MCF 10A (cell line): ENCODE data around the gene FGD2. TPM values are rescaled to one million over a fixed set of nuclear protein-coding genes. Genes with fewer than 3 reads are reported as not detected.

ENCODE experiments used
- BruUV-seq: library from RNA; stranded (reverse); fragments of 400-500 nt; replicated peaks from 2 replicates; lab custom pipeline; 2021; lab: Mats Ljungman, UMichigan
- CTCF ChIA-PET: fragments of 300-600 bp; sonication (Branson Sonifier 250); formaldehyde crosslinking; extraction: SDS; loops from one replicate; lab custom pipeline; 2021; ENCODE audit warnings: antibody characterized with exemption, inconsistent platforms; lab: Yijun Ruan, JAX
- POLR2A ChIA-PET: fragments of 300-600, 350-650 bp; sonication (Branson Sonifier 250); formaldehyde crosslinking; extraction: SDS; loops from one replicate; lab custom pipeline; 2020; ENCODE audit warnings: antibody characterized with exemption, inconsistent platforms; lab: Yijun Ruan, JAX
- DNase-seq: peaks from one replicate; pipeline ENCODE4 v3.0.0-alpha.2; 2018; ENCODE audit not compliant: unreplicated experiment
- H3K27ac Mint-ChIP-seq: one replicate; pipeline ENCODE4 v1.8.0; 2022; ENCODE audit warnings: mild to moderate bottlenecking, low read depth, mixed read lengths; ENCODE audit not compliant: unreplicated experiment
- H3K27me3 Mint-ChIP-seq: one replicate; pipeline ENCODE4 v1.8.0; 2022; ENCODE audit warnings: mixed read lengths; ENCODE audit not compliant: insufficient read depth, unreplicated experiment
- H3K36me3 Mint-ChIP-seq: one replicate; pipeline ENCODE4 v1.8.0; 2022; ENCODE audit warnings: mild to moderate bottlenecking, moderate library complexity, mixed read lengths; ENCODE audit not compliant: insufficient read depth, unreplicated experiment
- H3K4me1 Mint-ChIP-seq: one replicate; pipeline ENCODE4 v1.8.0; 2022; ENCODE audit warnings: mixed read lengths; ENCODE audit not compliant: insufficient read depth, unreplicated experiment
- H3K4me3 Mint-ChIP-seq: one replicate; pipeline ENCODE4 v1.8.0; 2022; ENCODE audit warnings: mild to moderate bottlenecking, moderate library complexity, mixed read lengths; ENCODE audit not compliant: unreplicated experiment
- H3K9me3 Mint-ChIP-seq: one replicate; pipeline ENCODE4 v1.8.0; 2022; ENCODE audit warnings: mixed read lengths; ENCODE audit not compliant: unreplicated experiment
- CTCF ChIP-seq: fragments of 200-600 bp; IDR thresholded peaks from one replicate; pipeline ENCODE4 v1.8.0; 2022; ENCODE audit warnings: antibody characterized with exemption, mild to moderate bottlenecking; ENCODE audit not compliant: unreplicated experiment
- intact Hi-C: fragments of 100-400 bp; cut with micrococcal nuclease; formaldehyde crosslinking; loops from 2 replicates; pipeline ENCODE4 v1.14.1; 2022
- total RNA-seq: library from RNA; stranded (reverse); gene quantifications from 2 replicates; pipeline ENCODE4 v1.2.3, GENCODE V29; 2022

Gene FGD2
- total RNA-seq, 1 experiment from 2014 or later, result not detected

- no peaks in the 10 kb centered on the region for H3K27me3 Mint-ChIP-seq
- DNase-seq, result no peak
- POLR2A ChIA-PET, result interaction anchor here (0.7 to 2.1 kb wide), 3 partner anchors 9 to 40 kb away, joined by 3 to 7 read pairs (median 3); partner anchors contain the start of gene MTCH1
- intact Hi-C loops, result no loop called here
- BruUV-seq, result no TSS peak
- CTCF ChIA-PET, result interaction anchor here (0.7 to 1.1 kb wide), 2 partner anchors 53 to 54 kb away, joined by 3 to 4 read pairs; no protein-coding TSS in a partner anchor
- no peak for TF ChIP-seq CTCF
- peaks cover 16% of the 10 kb centered on the region for H3K36me3 Mint-ChIP-seq
- H3K4me1 Mint-ChIP-seq, result peaks cover 39% of the 10 kb centered on the region
- no peak overlapping the region for H3K4me3 Mint-ChIP-seq
- H3K27ac Mint-ChIP-seq, result no peak overlapping the region
- no peaks in the 10 kb centered on the region for H3K9me3 Mint-ChIP-seq
Measured at GRCh38 chr6:36964349-36964748, 41.1 kb upstream of the FGD2 start.

GRCh38 chr6:36964908-36965307 lies 40.5 kb upstream of the FGD2 start:
- Mint-ChIP-seq H3K9me3 (no peaks in the 10 kb centered on the region), H3K27ac (no peak overlapping the region), H3K4me1 (peaks cover 45% of the 10 kb centered on the region), H3K4me3 (no peak overlapping the region), H3K36me3 (peaks cover 21% of the 10 kb centered on the region), H3K27me3 (no peaks in the 10 kb centered on the region)
- ChIA-PET POLR2A (interaction anchor here (0.7 to 2.1 kb wide), 4 partner anchors 9 to 40 kb away, joined by 3 to 7 read pairs (median 3); partner anchors contain the start of gene MTCH1), CTCF (interaction anchor here (1.1 kb wide), 1 partner anchor 53 kb away, joined by 4 read pairs; no protein-coding TSS in a partner anchor)
- BruUV-seq, result no TSS peak
- TF ChIP-seq CTCF, result no peak
- intact Hi-C loops, result no loop called here
- DNase-seq, result no peak

- Mint-ChIP-seq H3K4me3 (no peak overlapping the region), H3K27ac (no peak overlapping the region), H3K9me3 (no peaks in the 10 kb centered on the region), H3K36me3 (peaks cover 33% of the 10 kb centered on the region), H3K4me1 (peaks cover 28% of the 10 kb centered on the region), H3K27me3 (no peaks in the 10 kb centered on the region)
- TF ChIP-seq CTCF, result no peak
- ChIA-PET POLR2A (interaction anchor here (1.9 to 2.9 kb wide), 2 partner anchors 19 to 82 kb away, joined by 5 to 19 read pairs; partner anchors contain the start of genes C6orf89 and MTCH1), CTCF (interaction anchor here (1.2 kb wide), 1 partner anchor 35 kb away, joined by 3 read pairs; no protein-coding TSS in a partner anchor)
- no peak for DNase-seq
- BruUV-seq, result no TSS peak
- intact Hi-C loops, result no loop called here
Measured at GRCh38 chr6:36967301-36967700, 38.2 kb upstream of the FGD2 start.

- Mint-ChIP-seq H3K36me3 (peaks cover 36% of the 10 kb centered on the region), H3K9me3 (no peaks in the 10 kb centered on the region), H3K4me3 (no peak overlapping the region), H3K27ac (no peak overlapping the region), H3K4me1 (peaks cover 28% of the 10 kb centered on the region), H3K27me3 (no peaks in the 10 kb centered on the region)
- no peak for TF ChIP-seq CTCF
- intact Hi-C loops, result no loop called here
- ChIA-PET CTCF (interaction anchor here (0.6 to 1.2 kb wide), 2 partner anchors 36 to 230 kb away, joined by 3 read pairs; no protein-coding TSS in a partner anchor), POLR2A (interaction anchor here (0.6 to 2.9 kb wide), 2 partner anchors 18 to 53 kb away, joined by 3 to 19 read pairs; partner anchors contain the start of gene MTCH1)
- no TSS peak for BruUV-seq
- no peak for DNase-seq
Measured at GRCh38 chr6:36967757-36968156, 37.7 kb upstream of the FGD2 start.
